GM12878 (cell line): Measurements from ENCODE around the gene DKK3. TPM values are rescaled to one million over a fixed set of nuclear protein-coding genes. Genes with fewer than 3 reads are reported as not detected.

Experiments
- E4F1 ChIP-seq: fragments of 450-650 bp; IDR thresholded peaks from 2 replicates; pipeline ENCODE4 v1.6.1; 2018; ENCODE audit warnings: borderline replicate concordance, mild to moderate bottlenecking; ENCODE audit not compliant: partially characterized antibody
- JUND ChIP-seq: IDR thresholded peaks from 2 replicates; pipeline ENCODE4 v1.6.1; 2012; ENCODE audit warnings: low read depth, mild to moderate bottlenecking, low read length, improper control_type of control experiment, moderate library complexity
- LARP7 ChIP-seq: fragments of 450-650 bp; IDR thresholded peaks from 2 replicates; pipeline ENCODE4 v1.6.1; 2017; ENCODE audit warnings: mild to moderate bottlenecking
- ZNF207 ChIP-seq: fragments of 450-650 bp; IDR thresholded peaks from 2 replicates; pipeline ENCODE4 v1.6.1; 2014; ENCODE audit warnings: antibody characterized with exemption, mild to moderate bottlenecking, borderline replicate concordance
- polyA plus RNA-seq, 11 experiments: library from polyadenylated mRNA; depleted of rRNA in 4 of 11; unstranded in 6 of 11; stranded (reverse) in 5 of 11; fragments of >200 nt; fragmentation: Nextera tagmentation in 4 of 11; fragmentation: Illumina TruSeq in 1 of 11; extraction: Ambion mirVana in 4 of 11; extraction: Trizol in 1 of 11; gene quantifications; 1 replicate in 1 of 11; 2 replicates in 10 of 11; pipeline versions ENCODE4 v1.2.1 to v1.2.3, GENCODE V29; 2011 to 2016; ENCODE audit warnings: inconsistent platforms in 2 of 11, missing spikeins in 2 of 11, low read depth in 1 of 11
- total RNA-seq, 4 experiments: library from RNA; depleted of rRNA in 3 of 4; stranded (reverse); fragments of >200 nt in 3 of 4; fragmentation: Illumina TruSeq in 1 of 4; extraction: Trizol in 1 of 4; gene quantifications; 2 replicates each; pipeline versions ENCODE4 v1.2.1 to v1.2.3, GENCODE V29; 2013 to 2021
- TF ChIP-seq, protein P1 (sequence below): IDR thresholded peaks from 2 replicates; pipeline ENCODE4 v1.6.1; 2012; ENCODE audit warnings: improper control_type of control experiment, low read depth, low read length; ENCODE audit not compliant: insufficient replicate concordance
- TF ChIP-seq, protein P2 (sequence below): fragments of 450-650 bp; conservative IDR thresholded peaks from 2 replicates; pipeline ENCODE4 v1.6.1; 2017; ENCODE audit warnings: mild to moderate bottlenecking, moderate library complexity

Gene DKK3
- total and polyA plus RNA-seq, 10 of the 15 experiments (the other 5 are each of a cell fraction or from before 2014, with no cell fraction given) = 0.07 to 0.16 (median 0.15) TPM; not detected in 7

GRCh38 chr11:11967669-11968510 lies 40.5 kb downstream of the DKK3 start (continued):
- TF ChIP-seq, protein P1, sequence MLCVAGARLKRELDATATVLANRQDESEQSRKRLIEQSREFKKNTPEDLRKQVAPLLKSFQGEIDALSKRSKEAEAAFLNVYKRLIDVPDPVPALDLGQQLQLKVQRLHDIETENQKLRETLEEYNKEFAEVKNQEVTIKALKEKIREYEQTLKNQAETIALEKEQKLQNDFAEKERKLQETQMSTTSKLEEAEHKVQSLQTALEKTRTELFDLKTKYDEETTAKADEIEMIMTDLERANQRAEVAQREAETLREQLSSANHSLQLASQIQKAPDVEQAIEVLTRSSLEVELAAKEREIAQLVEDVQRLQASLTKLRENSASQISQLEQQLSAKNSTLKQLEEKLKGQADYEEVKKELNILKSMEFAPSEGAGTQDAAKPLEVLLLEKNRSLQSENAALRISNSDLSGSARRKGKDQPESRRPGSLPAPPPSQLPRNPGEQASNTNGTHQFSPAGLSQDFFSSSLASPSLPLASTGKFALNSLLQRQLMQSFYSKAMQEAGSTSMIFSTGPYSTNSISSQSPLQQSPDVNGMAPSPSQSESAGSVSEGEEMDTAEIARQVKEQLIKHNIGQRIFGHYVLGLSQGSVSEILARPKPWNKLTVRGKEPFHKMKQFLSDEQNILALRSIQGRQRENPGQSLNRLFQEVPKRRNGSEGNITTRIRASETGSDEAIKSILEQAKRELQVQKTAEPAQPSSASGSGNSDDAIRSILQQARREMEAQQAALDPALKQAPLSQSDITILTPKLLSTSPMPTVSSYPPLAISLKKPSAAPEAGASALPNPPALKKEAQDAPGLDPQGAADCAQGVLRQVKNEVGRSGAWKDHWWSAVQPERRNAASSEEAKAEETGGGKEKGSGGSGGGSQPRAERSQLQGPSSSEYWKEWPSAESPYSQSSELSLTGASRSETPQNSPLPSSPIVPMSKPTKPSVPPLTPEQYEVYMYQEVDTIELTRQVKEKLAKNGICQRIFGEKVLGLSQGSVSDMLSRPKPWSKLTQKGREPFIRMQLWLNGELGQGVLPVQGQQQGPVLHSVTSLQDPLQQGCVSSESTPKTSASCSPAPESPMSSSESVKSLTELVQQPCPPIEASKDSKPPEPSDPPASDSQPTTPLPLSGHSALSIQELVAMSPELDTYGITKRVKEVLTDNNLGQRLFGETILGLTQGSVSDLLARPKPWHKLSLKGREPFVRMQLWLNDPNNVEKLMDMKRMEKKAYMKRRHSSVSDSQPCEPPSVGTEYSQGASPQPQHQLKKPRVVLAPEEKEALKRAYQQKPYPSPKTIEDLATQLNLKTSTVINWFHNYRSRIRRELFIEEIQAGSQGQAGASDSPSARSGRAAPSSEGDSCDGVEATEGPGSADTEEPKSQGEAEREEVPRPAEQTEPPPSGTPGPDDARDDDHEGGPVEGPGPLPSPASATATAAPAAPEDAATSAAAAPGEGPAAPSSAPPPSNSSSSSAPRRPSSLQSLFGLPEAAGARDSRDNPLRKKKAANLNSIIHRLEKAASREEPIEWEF = no peak
- TF ChIP-seq JUND (no peak), LARP7 (no peak), ZNF207 (no peak), E4F1 (no peak)
- TF ChIP-seq, protein P2, sequence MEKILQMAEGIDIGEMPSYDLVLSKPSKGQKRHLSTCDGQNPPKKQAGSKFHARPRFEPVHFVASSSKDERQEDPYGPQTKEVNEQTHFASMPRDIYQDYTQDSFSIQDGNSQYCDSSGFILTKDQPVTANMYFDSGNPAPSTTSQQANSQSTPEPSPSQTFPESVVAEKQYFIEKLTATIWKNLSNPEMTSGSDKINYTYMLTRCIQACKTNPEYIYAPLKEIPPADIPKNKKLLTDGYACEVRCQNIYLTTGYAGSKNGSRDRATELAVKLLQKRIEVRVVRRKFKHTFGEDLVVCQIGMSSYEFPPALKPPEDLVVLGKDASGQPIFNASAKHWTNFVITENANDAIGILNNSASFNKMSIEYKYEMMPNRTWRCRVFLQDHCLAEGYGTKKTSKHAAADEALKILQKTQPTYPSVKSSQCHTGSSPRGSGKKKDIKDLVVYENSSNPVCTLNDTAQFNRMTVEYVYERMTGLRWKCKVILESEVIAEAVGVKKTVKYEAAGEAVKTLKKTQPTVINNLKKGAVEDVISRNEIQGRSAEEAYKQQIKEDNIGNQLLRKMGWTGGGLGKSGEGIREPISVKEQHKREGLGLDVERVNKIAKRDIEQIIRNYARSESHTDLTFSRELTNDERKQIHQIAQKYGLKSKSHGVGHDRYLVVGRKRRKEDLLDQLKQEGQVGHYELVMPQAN = no peak
